ENCODE measurements around the gene CDKN2B-AS1. TPM values are rescaled to one million over a fixed set of nuclear protein-coding genes. Genes with fewer than 3 reads are reported as not detected.

The CDKN2B-AS1 gene
- polyA plus RNA-seq, 4 donors = 1.3 to 8.7 (median 5.1) TPM

DNA sequence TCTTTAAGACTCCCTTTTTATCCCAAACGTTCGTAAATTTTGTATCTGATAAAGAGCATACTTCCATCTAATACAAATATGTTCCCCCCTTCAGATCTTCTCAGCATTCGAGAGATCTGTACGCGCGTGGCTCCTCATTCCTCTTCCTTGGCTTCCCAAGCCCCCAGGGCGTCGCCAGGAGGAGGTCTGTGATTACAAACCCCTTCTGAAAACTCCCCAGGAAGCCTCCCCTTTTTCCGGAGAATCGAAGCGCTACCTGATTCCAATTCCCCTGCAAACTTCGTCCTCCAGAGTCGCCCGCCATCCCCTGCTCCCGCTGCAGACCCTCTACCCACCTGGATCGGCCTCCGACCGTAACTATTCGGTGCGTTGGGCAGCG, 20.3 kb upstream of the CDKN2B-AS1 start:
- WGBS, 3 donors = 2 to 4% (median 4%) methylated on average over 21 of the region's 21 CpGs
- peaks cover 0 to 7% of the 10 kb centered on the region in 2 donors for H3K9me3 ChIP-seq (ENCODE audit: control insufficient read depth in 2 of 2, insufficient read depth in 1 of 2, low read depth in 1 of 2, low read length in 1 of 2)
- peaks cover 2 to 81% (median 50%) of the 10 kb centered on the region in 3 donors for H3K27me3 ChIP-seq (ENCODE audit: control insufficient read depth in 3 of 3, insufficient read depth in 3 of 3, low read length in 3 of 3)
- H3K27ac ChIP-seq (ENCODE audit: low read depth in 1 of 3, low read length in 2 of 3) = no peak overlapping the region
- peaks cover 3 to 6% (median 3%) of the 10 kb centered on the region in 3 donors for H3K4me1 ChIP-seq (ENCODE audit: control insufficient read depth in 3 of 3, insufficient read depth in 2 of 3, low read depth in 1 of 3, low read length in 2 of 3)
- no peaks in the 10 kb centered on the region for H3K36me3 ChIP-seq (ENCODE audit: control insufficient read depth in 3 of 3, insufficient read depth in 2 of 3, low read depth in 1 of 3, low read length in 3 of 3)
- FAIRE-seq (no peak), DNase-seq (peak in 1 of 2 donors; percentile 17)
- peak overlapping the region in 2 of 3 donors; percentile 15 to 45 for H3K4me3 ChIP-seq (ENCODE audit: low read depth in 1 of 3, low read length in 3 of 3)

DNA sequence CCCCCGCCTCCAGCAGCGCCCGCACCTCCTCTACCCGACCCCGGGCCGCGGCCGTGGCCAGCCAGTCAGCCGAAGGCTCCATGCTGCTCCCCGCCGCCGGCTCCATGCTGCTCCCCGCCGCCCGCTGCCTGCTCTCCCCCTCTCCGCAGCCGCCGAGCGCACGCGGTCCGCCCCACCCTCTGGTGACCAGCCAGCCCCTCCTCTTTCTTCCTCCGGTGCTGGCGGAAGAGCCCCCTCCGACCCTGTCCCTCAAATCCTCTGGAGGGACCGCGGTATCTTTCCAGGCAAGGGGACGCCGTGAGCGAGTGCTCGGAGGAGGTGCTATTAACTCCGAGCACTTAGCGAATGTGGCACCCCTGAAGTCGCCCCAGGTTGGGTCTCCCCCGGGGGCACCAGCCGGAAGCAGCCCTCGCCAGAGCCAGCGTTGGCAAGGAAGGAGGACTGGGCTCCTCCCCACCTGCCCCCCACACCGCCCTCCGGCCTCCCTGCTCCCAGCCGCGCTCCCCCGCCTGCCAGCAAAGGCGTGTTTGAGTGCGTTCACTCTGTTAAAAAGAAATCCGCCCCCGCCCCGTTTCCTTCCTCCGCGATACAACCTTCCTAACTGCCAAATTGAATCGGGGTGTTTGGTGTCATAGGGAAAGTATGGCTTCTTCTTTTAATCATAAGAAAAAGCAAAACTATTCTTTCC, 19.7 kb upstream of the CDKN2B-AS1 start:
- Histone ChIP-seq H3K9me3 (ENCODE audit: control insufficient read depth in 2 of 2, insufficient read depth in 1 of 2, low read depth in 1 of 2, low read length in 1 of 2) (peaks cover 0 to 7% of the 10 kb centered on the region in 2 donors), H3K36me3 (ENCODE audit: control insufficient read depth in 3 of 3, insufficient read depth in 2 of 3, low read depth in 1 of 3, low read length in 3 of 3) (no peaks in the 10 kb centered on the region), H3K27me3 (ENCODE audit: control insufficient read depth in 3 of 3, insufficient read depth in 3 of 3, low read length in 3 of 3) (peaks cover 2 to 81% (median 45%) of the 10 kb centered on the region in 3 donors), H3K27ac (ENCODE audit: low read depth in 1 of 3, low read length in 2 of 3) (no peak overlapping the region), H3K4me3 (ENCODE audit: low read depth in 1 of 3, low read length in 3 of 3) (peak overlapping the region in 2 of 3 donors; percentile 15 to 45), H3K4me1 (ENCODE audit: control insufficient read depth in 3 of 3, insufficient read depth in 2 of 3, low read depth in 1 of 3, low read length in 2 of 3) (peaks cover 3 to 6% (median 3%) of the 10 kb centered on the region in 3 donors)
- no peak for FAIRE-seq
- DNase-seq = peak; percentile 14 to 64
- 0 to 1% (median 1%) methylated on average over 39 to 51 of the region's 51 CpGs for WGBS, 3 donors

DNA sequence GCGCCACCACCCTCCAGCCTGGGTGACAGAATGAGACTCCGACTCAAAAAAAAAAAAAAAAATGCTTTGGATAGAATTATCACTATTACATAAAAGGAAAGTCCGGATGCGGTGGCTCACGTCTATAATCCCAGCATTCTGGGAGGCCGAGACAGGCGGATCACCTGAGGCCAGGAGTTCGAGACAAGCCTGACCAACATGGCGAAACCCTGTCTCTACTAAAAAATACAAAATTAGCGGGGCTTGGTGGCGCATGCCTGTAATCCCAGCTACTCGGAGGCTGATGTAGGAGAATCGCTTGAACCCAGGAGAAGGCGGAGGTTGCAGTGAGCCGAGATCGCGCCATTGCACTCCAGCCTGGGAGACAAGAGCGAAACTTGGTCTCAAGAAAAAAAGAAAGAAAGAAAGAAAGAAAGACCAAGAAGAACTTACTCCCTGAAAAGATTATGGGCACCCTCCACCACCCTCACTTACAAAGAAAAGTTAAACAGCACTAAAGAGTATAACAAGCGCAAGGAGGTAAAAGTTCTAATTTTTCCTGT, 18.2 kb upstream of the CDKN2B-AS1 start:
- H3K9me3 ChIP-seq (ENCODE audit: control insufficient read depth in 2 of 2, insufficient read depth in 1 of 2, low read depth in 1 of 2, low read length in 1 of 2) = peaks cover 0 to 2% of the 10 kb centered on the region in 2 donors
- 23 to 39% (median 31%) methylated on average over 19 of the region's 19 CpGs for WGBS, 3 donors
- no peak overlapping the region for H3K4me3 ChIP-seq (ENCODE audit: low read depth in 1 of 3, low read length in 3 of 3)
- H3K36me3 ChIP-seq (ENCODE audit: control insufficient read depth in 3 of 3, insufficient read depth in 2 of 3, low read depth in 1 of 3, low read length in 3 of 3) = no peaks in the 10 kb centered on the region
- peaks cover 2 to 71% (median 31%) of the 10 kb centered on the region in 3 donors for H3K27me3 ChIP-seq (ENCODE audit: control insufficient read depth in 3 of 3, insufficient read depth in 3 of 3, low read length in 3 of 3)
- DNase-seq (no peak), FAIRE-seq (no peak)
- H3K27ac ChIP-seq (ENCODE audit: low read depth in 1 of 3, low read length in 2 of 3) = no peak overlapping the region
- H3K4me1 ChIP-seq (ENCODE audit: control insufficient read depth in 3 of 3, insufficient read depth in 2 of 3, low read depth in 1 of 3, low read length in 2 of 3) = peaks cover 3 to 6% (median 3%) of the 10 kb centered on the region in 3 donors

DNA sequence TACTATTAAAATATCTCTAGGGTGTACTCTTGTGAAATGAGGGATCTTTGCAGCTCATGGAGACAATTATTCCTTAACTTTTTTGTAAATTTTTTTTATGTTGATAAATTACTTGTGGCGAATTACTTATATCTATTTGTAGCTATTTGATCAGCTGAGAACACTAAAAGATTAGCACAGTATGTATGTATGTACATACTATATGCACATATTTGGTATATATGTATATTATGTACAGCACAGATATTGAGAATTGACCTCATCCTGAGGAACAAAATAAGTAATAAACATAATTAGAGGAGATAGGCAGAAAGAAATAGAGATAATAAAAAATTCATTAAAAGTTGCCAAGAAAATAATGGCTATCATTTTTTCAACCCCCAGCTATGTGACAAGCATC, 12.2 kb upstream of the CDKN2B-AS1 start:
- DNase-seq (no peak), FAIRE-seq (no peak)
- Histone ChIP-seq H3K36me3 (ENCODE audit: control insufficient read depth in 3 of 3, insufficient read depth in 2 of 3, low read depth in 1 of 3, low read length in 3 of 3) (no peaks in the 10 kb centered on the region), H3K4me1 (ENCODE audit: control insufficient read depth in 3 of 3, insufficient read depth in 2 of 3, low read depth in 1 of 3, low read length in 2 of 3) (no peaks in the 10 kb centered on the region), H3K27ac (ENCODE audit: low read depth in 1 of 3, low read length in 2 of 3) (no peak overlapping the region), H3K27me3 (ENCODE audit: control insufficient read depth in 3 of 3, insufficient read depth in 3 of 3, low read length in 3 of 3) (peaks cover 2 to 52% (median 5%) of the 10 kb centered on the region in 3 donors), H3K9me3 (ENCODE audit: control insufficient read depth in 2 of 2, insufficient read depth in 1 of 2, low read depth in 1 of 2, low read length in 1 of 2) (no peaks in the 10 kb centered on the region), H3K4me3 (ENCODE audit: low read depth in 1 of 3, low read length in 3 of 3) (no peak overlapping the region)
- WGBS, 3 donors = 15 to 49% (median 36%) methylated on average over 1 of the region's 1 CpG

DNA sequence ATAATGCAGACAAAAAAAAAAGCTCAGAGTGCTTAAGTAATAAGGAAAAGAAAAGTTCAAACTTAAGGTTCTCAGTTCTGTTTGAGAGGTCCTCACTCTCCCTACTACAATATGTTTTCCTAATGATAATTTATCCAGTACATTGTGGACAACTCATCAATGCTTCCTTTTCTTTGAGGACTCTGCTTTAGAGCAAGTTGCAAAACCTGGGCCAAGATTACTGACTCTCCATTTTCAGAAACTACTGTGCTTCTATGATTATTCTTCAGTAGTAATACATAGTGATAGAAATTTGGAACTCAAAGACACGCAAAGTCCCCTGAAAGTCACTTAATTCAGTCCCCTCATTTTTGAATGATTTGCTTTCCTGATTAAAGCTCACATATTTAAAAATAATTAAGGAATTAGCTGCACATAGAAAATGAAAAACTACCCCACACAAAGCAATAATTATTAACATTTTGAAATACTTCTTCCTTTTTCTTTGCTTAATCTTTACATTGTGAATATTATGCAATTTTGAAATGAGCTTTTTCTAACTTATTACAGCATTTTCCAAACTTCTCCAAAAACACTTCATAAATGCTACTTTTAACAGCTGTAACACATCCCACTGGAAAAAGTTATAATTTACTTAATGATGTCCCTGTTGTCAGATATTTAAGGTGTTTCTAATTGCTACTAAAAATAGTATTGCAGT, 11.6 kb upstream of the CDKN2B-AS1 start:
- no peak overlapping the region for H3K4me3 ChIP-seq (ENCODE audit: low read depth in 1 of 3, low read length in 3 of 3)
- no peak for FAIRE-seq
- peaks cover 2 to 53% (median 4%) of the 10 kb centered on the region in 3 donors for H3K27me3 ChIP-seq (ENCODE audit: control insufficient read depth in 3 of 3, insufficient read depth in 3 of 3, low read length in 3 of 3)
- no peak for DNase-seq
- H3K27ac ChIP-seq (ENCODE audit: low read depth in 1 of 3, low read length in 2 of 3) = no peak overlapping the region
- no peaks in the 10 kb centered on the region for H3K9me3 ChIP-seq (ENCODE audit: control insufficient read depth in 2 of 2, insufficient read depth in 1 of 2, low read depth in 1 of 2, low read length in 1 of 2)
- WGBS, 3 donors = 55 to 74% (median 62%) methylated on average over 1 of the region's 1 CpG
- no peaks in the 10 kb centered on the region for H3K36me3 ChIP-seq (ENCODE audit: control insufficient read depth in 3 of 3, insufficient read depth in 2 of 3, low read depth in 1 of 3, low read length in 3 of 3)
- H3K4me1 ChIP-seq (ENCODE audit: control insufficient read depth in 3 of 3, insufficient read depth in 2 of 3, low read depth in 1 of 3, low read length in 2 of 3) = no peaks in the 10 kb centered on the region

DNA sequence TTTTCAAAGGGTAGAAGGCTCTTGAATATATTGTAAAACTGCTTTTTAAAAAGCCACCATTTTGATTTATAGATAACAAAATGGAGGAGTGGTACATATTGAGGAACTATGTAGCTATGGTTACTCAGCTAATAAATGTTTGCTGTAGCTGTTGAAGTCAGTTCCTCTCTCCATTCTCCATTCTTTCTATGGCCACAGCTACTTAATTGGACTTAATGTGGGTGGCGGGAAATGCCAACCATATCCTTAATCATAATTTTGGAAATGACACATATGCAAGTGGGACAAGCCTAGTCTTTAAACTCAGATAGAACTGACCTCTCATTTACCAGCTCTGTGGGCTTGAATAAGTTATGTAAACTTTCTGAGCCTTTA, 11.0 kb upstream of the CDKN2B-AS1 start:
- Histone ChIP-seq H3K9me3 (ENCODE audit: control insufficient read depth in 2 of 2, insufficient read depth in 1 of 2, low read depth in 1 of 2, low read length in 1 of 2) (no peaks in the 10 kb centered on the region), H3K4me1 (ENCODE audit: control insufficient read depth in 3 of 3, insufficient read depth in 2 of 3, low read depth in 1 of 3, low read length in 2 of 3) (no peaks in the 10 kb centered on the region), H3K4me3 (ENCODE audit: low read depth in 1 of 3, low read length in 3 of 3) (no peak overlapping the region), H3K27ac (ENCODE audit: low read depth in 1 of 3, low read length in 2 of 3) (no peak overlapping the region), H3K36me3 (ENCODE audit: control insufficient read depth in 3 of 3, insufficient read depth in 2 of 3, low read depth in 1 of 3, low read length in 3 of 3) (no peaks in the 10 kb centered on the region), H3K27me3 (ENCODE audit: control insufficient read depth in 3 of 3, insufficient read depth in 3 of 3, low read length in 3 of 3) (peaks cover 2 to 57% (median 3%) of the 10 kb centered on the region in 3 donors)
- DNase-seq (no peak), FAIRE-seq (no peak)
- WGBS, 3 donors = 50 to 72% (median 67%) methylated on average over 1 of the region's 1 CpG

DNA sequence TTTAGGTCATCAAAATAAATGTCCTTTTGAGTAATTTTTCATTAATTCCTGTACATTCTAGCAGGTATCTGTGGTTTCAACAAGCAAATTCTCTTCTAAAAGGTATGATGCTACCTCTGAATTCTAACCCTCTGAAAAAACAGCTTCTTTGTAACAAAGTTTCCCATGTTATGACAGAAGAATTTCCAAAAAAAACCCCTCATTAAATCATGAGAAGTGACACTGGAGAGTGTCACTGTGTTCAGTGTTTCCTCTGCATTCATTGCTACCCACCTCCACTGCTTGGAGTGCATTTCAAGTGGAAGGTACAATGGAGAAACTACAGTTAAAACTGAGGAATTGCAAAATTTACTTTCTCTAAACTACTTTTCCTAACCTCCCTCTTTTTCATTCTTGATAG, 10.5 kb upstream of the CDKN2B-AS1 start:
- FAIRE-seq (no peak), DNase-seq (no peak)
- H3K27me3 ChIP-seq (ENCODE audit: control insufficient read depth in 3 of 3, insufficient read depth in 3 of 3, low read length in 3 of 3) = peaks cover under 1 to 57% (median 2%) of the 10 kb centered on the region in 3 donors
- H3K4me1 ChIP-seq (ENCODE audit: control insufficient read depth in 3 of 3, insufficient read depth in 2 of 3, low read depth in 1 of 3, low read length in 2 of 3) = no peaks in the 10 kb centered on the region
- H3K36me3 ChIP-seq (ENCODE audit: control insufficient read depth in 3 of 3, insufficient read depth in 2 of 3, low read depth in 1 of 3, low read length in 3 of 3) = no peaks in the 10 kb centered on the region
- no peak overlapping the region for H3K4me3 ChIP-seq (ENCODE audit: low read depth in 1 of 3, low read length in 3 of 3)
- no peaks in the 10 kb centered on the region for H3K9me3 ChIP-seq (ENCODE audit: control insufficient read depth in 2 of 2, insufficient read depth in 1 of 2, low read depth in 1 of 2, low read length in 1 of 2)
- H3K27ac ChIP-seq (ENCODE audit: low read depth in 1 of 3, low read length in 2 of 3) = no peak overlapping the region

DNA sequence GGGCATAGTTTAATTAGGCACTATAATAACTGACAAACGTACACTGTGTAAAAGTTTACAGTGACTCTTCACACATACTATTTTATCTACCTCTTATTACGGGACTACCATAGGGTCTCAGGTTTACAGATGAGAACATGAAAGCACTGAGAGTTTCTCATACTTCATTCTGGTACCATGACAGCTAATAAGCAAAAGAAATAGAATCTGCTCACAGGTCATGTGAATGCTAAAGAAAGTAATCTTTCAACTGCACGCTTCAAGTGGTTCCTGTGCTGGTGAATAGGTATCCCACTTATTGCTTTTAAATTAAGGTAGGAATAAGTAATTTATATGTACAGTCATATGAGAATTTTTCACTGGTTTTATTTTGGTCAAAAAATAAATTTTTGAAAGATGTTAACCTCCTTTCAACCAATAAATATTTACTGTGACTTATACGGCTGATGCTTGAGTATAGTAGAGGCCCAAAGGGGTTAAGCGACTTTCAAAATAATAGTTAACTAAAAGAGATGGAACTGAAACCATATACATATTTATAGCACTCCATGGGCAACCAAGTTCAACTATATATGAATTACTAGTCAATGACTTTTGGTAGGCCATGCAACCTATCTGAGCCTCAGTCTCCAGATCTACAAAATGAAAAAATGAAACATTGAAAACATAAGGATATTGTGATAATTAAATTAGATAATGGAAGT, 8.5 kb upstream of the CDKN2B-AS1 start:
- DNase-seq (no peak), FAIRE-seq (no peak)
- Histone ChIP-seq H3K27ac (ENCODE audit: low read depth in 1 of 3, low read length in 2 of 3) (no peak overlapping the region), H3K36me3 (ENCODE audit: control insufficient read depth in 3 of 3, insufficient read depth in 2 of 3, low read depth in 1 of 3, low read length in 3 of 3) (no peaks in the 10 kb centered on the region), H3K4me1 (ENCODE audit: control insufficient read depth in 3 of 3, insufficient read depth in 2 of 3, low read depth in 1 of 3, low read length in 2 of 3) (no peaks in the 10 kb centered on the region), H3K4me3 (ENCODE audit: low read depth in 1 of 3, low read length in 3 of 3) (no peak overlapping the region), H3K9me3 (ENCODE audit: control insufficient read depth in 2 of 2, insufficient read depth in 1 of 2, low read depth in 1 of 2, low read length in 1 of 2) (peaks cover 0 to 6% of the 10 kb centered on the region in 2 donors), H3K27me3 (ENCODE audit: control insufficient read depth in 3 of 3, insufficient read depth in 3 of 3, low read length in 3 of 3) (peaks cover 5 to 63% (median 10%) of the 10 kb centered on the region in 3 donors)
- 58 to 65% (median 62%) methylated on average over 5 of the region's 5 CpGs for WGBS, 3 donors
